Endothelial cell of umbilical vein (primary cell): ENCODE measurements around the gene DPH6. TPM values are rescaled to one million over a fixed set of nuclear protein-coding genes. Genes with fewer than 3 reads are reported as not detected.

Experiments used
- BruUV-seq: library from RNA; stranded (reverse); fragments of 400-500 nt; replicated peaks from 2 replicates; lab custom pipeline; 2021; lab: Mats Ljungman, UMichigan
- CTCF ChIA-PET: fragments of 300-600, 350-600 bp; sonication (Branson Sonifier 250); formaldehyde crosslinking; loops from one replicate; lab custom pipeline; 2021; ENCODE audit warnings: antibody characterized with exemption, inconsistent platforms; lab: Charles Lee
- POLR2A ChIA-PET: fragments of 300-600, 350-600 bp; sonication (Branson Sonifier 250); formaldehyde crosslinking; loops from one replicate; lab custom pipeline; 2021; ENCODE audit warnings: antibody characterized with exemption, inconsistent platforms; lab: Charles Lee
- DNase-seq: peaks from one replicate; pipeline ENCODE4 v3.0.0-alpha.2; 2011; ENCODE audit warnings: low read depth, low spot score
- FAIRE-seq: peaks from 2 replicates; lab custom pipeline; 2011; peaks lifted over from hg19 to GRCh38; lab: Jason Lieb, UNC
- H2AFZ ChIP-seq: 2 replicates; pipeline ENCODE4 v1.6.0; 2012; ENCODE audit warnings: low read depth, low read length, control low read depth, inconsistent platforms
- H3K27ac ChIP-seq: 2 replicates; pipeline ENCODE4 v1.5.1; 2011; ENCODE audit warnings: low read depth, mild to moderate bottlenecking, control low read depth, low read length, moderate library complexity; ENCODE audit not compliant: insufficient read depth
- H3K27me3 ChIP-seq, 2 experiments: 2 replicates each; pipeline versions ENCODE4 v1.6.0 to v1.6.1; 2011; ENCODE audit warnings: low read length in 2 of 2, mixed read lengths in 1 of 2; ENCODE audit not compliant: control insufficient read depth in 2 of 2, insufficient read depth in 2 of 2
- H3K36me3 ChIP-seq, 2 experiments: 2 replicates in 1 of 2; 3 replicates in 1 of 2; pipeline ENCODE4 v1.5.1; 2011; ENCODE audit warnings: low read length in 2 of 2, mild to moderate bottlenecking in 1 of 2, moderate library complexity in 1 of 2; ENCODE audit not compliant: control insufficient read depth in 2 of 2, insufficient read depth in 2 of 2; ENCODE audit errors: extremely low read depth in 1 of 2
- H3K4me1 ChIP-seq: 3 replicates; pipeline ENCODE4 v1.5.1; 2011; ENCODE audit warnings: mild to moderate bottlenecking, low read length; ENCODE audit not compliant: control insufficient read depth, insufficient read depth; ENCODE audit errors: extremely low read depth
- H3K4me2 ChIP-seq: 2 replicates; pipeline ENCODE4 v1.6.1; 2011; ENCODE audit warnings: low read length, control low read depth, mixed read lengths; ENCODE audit not compliant: insufficient read depth
- H3K4me3 ChIP-seq, 3 experiments: fragments of 200-600 bp in 1 of 3; sonication (generic), shearing (Covaris generic) in 1 of 3; replicated peaks in 1 of 3; 2 replicates each; pipeline ENCODE4 v1.5.1; 2011 to 2016; ENCODE audit warnings: control low read depth in 3 of 3, low read length in 3 of 3, mild to moderate bottlenecking in 2 of 3, inconsistent platforms in 1 of 3, low read depth in 1 of 3, moderate library complexity in 1 of 3; ENCODE audit not compliant: insufficient read depth in 1 of 3
- H3K79me2 ChIP-seq: 2 replicates; pipeline ENCODE4 v1.6.0; 2012; ENCODE audit warnings: low read length, inconsistent platforms; ENCODE audit not compliant: control insufficient read depth, insufficient read depth
- H3K9ac ChIP-seq: replicated peaks from 2 replicates; pipeline ENCODE3; 2011; ENCODE audit warnings: low read length, control low read depth; ENCODE audit not compliant: insufficient read depth; ENCODE audit errors: extremely low read depth
- H3K9me1 ChIP-seq: replicated peaks from 3 replicates; pipeline ENCODE4 v1.6.0; 2011; ENCODE audit warnings: mild to moderate bottlenecking, low read length; ENCODE audit not compliant: control insufficient read depth, insufficient read depth; ENCODE audit errors: extremely low read depth
- H3K9me3 ChIP-seq: replicated peaks from 2 replicates; pipeline ENCODE4 v1.5.1; 2012; ENCODE audit warnings: low read length, inconsistent platforms; ENCODE audit not compliant: control insufficient read depth, insufficient read depth
- H4K20me1 ChIP-seq: replicated peaks from 2 replicates; pipeline ENCODE3; 2011; ENCODE audit warnings: mild to moderate bottlenecking, low read length; ENCODE audit not compliant: control insufficient read depth, insufficient read depth; ENCODE audit errors: extremely low read depth
- EZH2 ChIP-seq: IDR thresholded peaks from 2 replicates; pipeline ENCODE4 v1.6.1; 2012; ENCODE audit warnings: borderline replicate concordance, low read depth, mild to moderate bottlenecking, moderate library complexity, low read length, inconsistent platforms; ENCODE audit not compliant: severe bottlenecking
- FOS ChIP-seq: IDR thresholded peaks from 2 replicates; pipeline ENCODE4 v1.6.1; 2011; ENCODE audit warnings: mild to moderate bottlenecking, low read length, moderate library complexity, borderline replicate concordance; ENCODE audit not compliant: insufficient read depth
- GATA2 ChIP-seq: IDR thresholded peaks from 2 replicates; pipeline ENCODE4 v1.7.0; 2011; ENCODE audit warnings: low read depth, mild to moderate bottlenecking, moderate library complexity, mixed read lengths, low read length; ENCODE audit not compliant: insufficient read length, insufficient read depth
- JUN ChIP-seq: IDR thresholded peaks from 2 replicates; pipeline ENCODE4 v1.6.1; 2011; ENCODE audit warnings: borderline replicate concordance, low read depth; ENCODE audit not compliant: insufficient read length, insufficient read depth
- MYC ChIP-seq: IDR thresholded peaks from one replicate; pipeline ENCODE4 v1.6.1; 2011; ENCODE audit warnings: mild to moderate bottlenecking, low read depth, low read length
- POLR2A ChIP-seq: IDR thresholded peaks from 2 replicates; pipeline ENCODE4 v1.6.1; 2012; ENCODE audit warnings: low read depth, mild to moderate bottlenecking, control low read depth, low read length
- POLR2AphosphoS5 ChIP-seq: IDR thresholded peaks from 2 replicates; pipeline ENCODE4 v1.6.1; 2012; ENCODE audit warnings: low read depth, mild to moderate bottlenecking, control low read depth, low read length, moderate library complexity; ENCODE audit not compliant: insufficient read depth
- dilution Hi-C: fragments of 300-500 bp; cut with MboI; formaldehyde crosslinking; loops from one replicate; pipeline ENCODE4 v1.15.0; 2019; ENCODE audit warnings: low sequenced_read_pairs; ENCODE audit not compliant: extremely low pct_ligation_motif_present
- intact Hi-C: fragments of 100-400 bp; cut with micrococcal nuclease; formaldehyde crosslinking; loops from one replicate; pipeline ENCODE4 v1.10.0; 2022
- polyA plus RNA-seq, 4 experiments: library from polyadenylated mRNA; depleted of rRNA in 3 of 4; stranded (reverse) in 3 of 4; unstranded in 1 of 4; fragments of >200 nt; gene quantifications; 2 replicates each; pipeline versions ENCODE4 v1.2.1 to v1.2.3, GENCODE V29; 2011 to 2012; ENCODE audit warnings: missing spikeins in 1 of 4
- total RNA-seq: library from RNA; stranded (reverse); gene quantifications from 2 replicates; pipeline ENCODE4 v1.2.3, GENCODE V29; 2021
- TF ChIP-seq, protein P1 (sequence below): IDR thresholded peaks from 2 replicates; pipeline ENCODE4 v1.6.1; 2011; ENCODE audit not compliant: insufficient read depth, insufficient read length
- TF ChIP-seq, protein P2 (sequence below), 2 donors: IDR thresholded peaks; 1 replicate in 1 of 2; 2 replicates in 1 of 2; pipeline ENCODE4 v1.5.1; 2011; ENCODE audit warnings: low read length in 2 of 2, mild to moderate bottlenecking in 2 of 2, moderate library complexity in 2 of 2, control low read depth in 1 of 2, inconsistent platforms in 1 of 2, low read depth in 1 of 2; ENCODE audit not compliant: insufficient read depth in 1 of 2; ENCODE audit errors: extremely low read depth in 1 of 2

Gene DPH6
- total and polyA plus RNA-seq, 2 donors (not counting 3 experiments of a cell fraction or from before 2014, with no cell fraction given) = 4.6 to 10.1 TPM

DNA sequence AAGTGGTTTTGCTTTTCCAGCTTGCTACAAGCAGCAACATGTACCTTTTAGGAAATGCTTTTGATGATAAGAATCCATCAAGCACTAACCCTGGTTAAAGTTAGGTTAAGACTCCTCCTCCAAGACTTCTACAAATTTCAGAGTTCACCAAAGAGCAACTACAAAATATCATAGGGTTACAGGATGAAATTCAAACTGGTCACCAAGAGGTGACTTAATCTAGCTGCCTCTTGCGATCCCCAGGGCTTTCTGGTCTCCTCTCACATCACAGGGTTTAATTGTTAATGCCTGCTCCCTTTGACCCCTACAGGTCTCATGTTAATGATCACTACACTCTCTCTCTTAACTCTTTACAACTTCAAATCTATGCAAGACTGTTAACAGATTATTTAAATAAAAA lies 66.5 kb downstream of the DPH6 start:
- Histone ChIP-seq H3K36me3 (no peaks in the 10 kb centered on the region), H3K27ac (no peak overlapping the region), H4K20me1 (no peaks in the 10 kb centered on the region), H3K9me1 (no peaks in the 10 kb centered on the region), H3K9ac (no peak overlapping the region), H3K27me3 (no peaks in the 10 kb centered on the region), H3K4me3 (no peak overlapping the region), H2AFZ (no peak overlapping the region), H3K4me2 (no peak overlapping the region), H3K79me2 (no peaks in the 10 kb centered on the region), H3K9me3 (no peaks in the 10 kb centered on the region), H3K4me1 (peaks cover 14% of the 10 kb centered on the region)
- no TSS peak for BruUV-seq
- dilution Hi-C loops = no loop called here
- no peak for FAIRE-seq
- intact Hi-C loops = no loop called here
- TF ChIP-seq EZH2 = no peak
- TF ChIP-seq FOS = no peak
- TF ChIP-seq MYC = no peak
- TF ChIP-seq, protein P1, sequence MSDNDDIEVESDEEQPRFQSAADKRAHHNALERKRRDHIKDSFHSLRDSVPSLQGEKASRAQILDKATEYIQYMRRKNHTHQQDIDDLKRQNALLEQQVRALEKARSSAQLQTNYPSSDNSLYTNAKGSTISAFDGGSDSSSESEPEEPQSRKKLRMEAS = no peak
- no peak for TF ChIP-seq POLR2A
- no peak for TF ChIP-seq JUN
- TF ChIP-seq, protein P2, sequence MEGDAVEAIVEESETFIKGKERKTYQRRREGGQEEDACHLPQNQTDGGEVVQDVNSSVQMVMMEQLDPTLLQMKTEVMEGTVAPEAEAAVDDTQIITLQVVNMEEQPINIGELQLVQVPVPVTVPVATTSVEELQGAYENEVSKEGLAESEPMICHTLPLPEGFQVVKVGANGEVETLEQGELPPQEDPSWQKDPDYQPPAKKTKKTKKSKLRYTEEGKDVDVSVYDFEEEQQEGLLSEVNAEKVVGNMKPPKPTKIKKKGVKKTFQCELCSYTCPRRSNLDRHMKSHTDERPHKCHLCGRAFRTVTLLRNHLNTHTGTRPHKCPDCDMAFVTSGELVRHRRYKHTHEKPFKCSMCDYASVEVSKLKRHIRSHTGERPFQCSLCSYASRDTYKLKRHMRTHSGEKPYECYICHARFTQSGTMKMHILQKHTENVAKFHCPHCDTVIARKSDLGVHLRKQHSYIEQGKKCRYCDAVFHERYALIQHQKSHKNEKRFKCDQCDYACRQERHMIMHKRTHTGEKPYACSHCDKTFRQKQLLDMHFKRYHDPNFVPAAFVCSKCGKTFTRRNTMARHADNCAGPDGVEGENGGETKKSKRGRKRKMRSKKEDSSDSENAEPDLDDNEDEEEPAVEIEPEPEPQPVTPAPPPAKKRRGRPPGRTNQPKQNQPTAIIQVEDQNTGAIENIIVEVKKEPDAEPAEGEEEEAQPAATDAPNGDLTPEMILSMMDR (IDR thresholded peaks at IDR 0.05; ENCODE audit: extremely low read depth in 1 of 2, insufficient read depth in 1 of 2, low read depth in 1 of 2, low read length in 2 of 2) = no peak
- TF ChIP-seq POLR2AphosphoS5 = no peak
- TF ChIP-seq GATA2 = no peak
- DNase-seq = no peak
- ChIA-PET CTCF (interaction anchor here (0.6 to 1.4 kb wide), 3 partner anchors 12 to 35 kb away, joined by 3 to 5 read pairs (median 3); no protein-coding TSS in a partner anchor), POLR2A (no interaction called here)
